MCF 10A (cell line): ENCODE data around the gene HOXC11. TPM values are rescaled to one million over a fixed set of nuclear protein-coding genes. Genes with fewer than 3 reads are reported as not detected.
A peak's percentile ranks its signal among the peaks of the same experiment; 100 is the strongest.

ENCODE experiments used
- BruUV-seq: library from RNA; stranded (reverse); fragments of 400-500 nt; replicated peaks from 2 replicates; lab custom pipeline; 2021; lab: Mats Ljungman, UMichigan
- CTCF ChIA-PET: fragments of 300-600 bp; sonication (Branson Sonifier 250); formaldehyde crosslinking; extraction: SDS; loops from one replicate; lab custom pipeline; 2021; ENCODE audit warnings: antibody characterized with exemption, inconsistent platforms; lab: Yijun Ruan, JAX
- POLR2A ChIA-PET: fragments of 300-600, 350-650 bp; sonication (Branson Sonifier 250); formaldehyde crosslinking; extraction: SDS; loops from one replicate; lab custom pipeline; 2020; ENCODE audit warnings: antibody characterized with exemption, inconsistent platforms; lab: Yijun Ruan, JAX
- DNase-seq: peaks from one replicate; pipeline ENCODE4 v3.0.0-alpha.2; 2018; ENCODE audit not compliant: unreplicated experiment
- H3K27ac Mint-ChIP-seq: one replicate; pipeline ENCODE4 v1.8.0; 2022; ENCODE audit warnings: mild to moderate bottlenecking, low read depth, mixed read lengths; ENCODE audit not compliant: unreplicated experiment
- H3K27me3 Mint-ChIP-seq: one replicate; pipeline ENCODE4 v1.8.0; 2022; ENCODE audit warnings: mixed read lengths; ENCODE audit not compliant: insufficient read depth, unreplicated experiment
- H3K36me3 Mint-ChIP-seq: one replicate; pipeline ENCODE4 v1.8.0; 2022; ENCODE audit warnings: mild to moderate bottlenecking, moderate library complexity, mixed read lengths; ENCODE audit not compliant: insufficient read depth, unreplicated experiment
- H3K4me1 Mint-ChIP-seq: one replicate; pipeline ENCODE4 v1.8.0; 2022; ENCODE audit warnings: mixed read lengths; ENCODE audit not compliant: insufficient read depth, unreplicated experiment
- H3K4me3 Mint-ChIP-seq: one replicate; pipeline ENCODE4 v1.8.0; 2022; ENCODE audit warnings: mild to moderate bottlenecking, moderate library complexity, mixed read lengths; ENCODE audit not compliant: unreplicated experiment
- H3K9me3 Mint-ChIP-seq: one replicate; pipeline ENCODE4 v1.8.0; 2022; ENCODE audit warnings: mixed read lengths; ENCODE audit not compliant: unreplicated experiment
- intact Hi-C: fragments of 100-400 bp; cut with micrococcal nuclease; formaldehyde crosslinking; loops from 2 replicates; pipeline ENCODE4 v1.14.1; 2022
- total RNA-seq: library from RNA; stranded (reverse); gene quantifications from 2 replicates; pipeline ENCODE4 v1.2.3, GENCODE V29; 2022
- TF ChIP-seq, protein P1 (sequence below): fragments of 200-600 bp; IDR thresholded peaks from one replicate; pipeline ENCODE4 v1.8.0; 2022; ENCODE audit warnings: antibody characterized with exemption, mild to moderate bottlenecking; ENCODE audit not compliant: unreplicated experiment

Gene HOXC11
- total RNA-seq, 1 experiment from 2014 or later = 1.2 TPM

DNA sequence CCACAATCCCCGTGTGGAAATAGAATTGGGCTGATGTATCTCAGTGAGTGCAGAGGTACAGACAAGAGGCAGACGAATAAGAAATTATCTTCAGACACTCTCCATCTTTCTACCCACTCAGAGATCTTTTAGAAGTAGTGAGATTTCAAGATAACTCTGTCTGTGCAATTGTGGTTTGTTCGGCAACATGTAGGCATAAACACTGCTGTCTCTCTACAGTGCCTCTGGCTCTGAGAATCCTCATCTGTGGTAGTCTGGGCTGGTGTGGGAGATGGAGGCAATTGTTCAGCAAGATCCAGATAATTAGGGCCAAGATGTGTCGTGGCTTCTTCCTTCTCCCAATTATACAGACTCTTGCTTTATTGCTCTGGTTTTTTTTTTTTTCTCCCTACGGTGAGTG is 31.2 kb upstream of the HOXC11 start:
- TF ChIP-seq, protein P1, sequence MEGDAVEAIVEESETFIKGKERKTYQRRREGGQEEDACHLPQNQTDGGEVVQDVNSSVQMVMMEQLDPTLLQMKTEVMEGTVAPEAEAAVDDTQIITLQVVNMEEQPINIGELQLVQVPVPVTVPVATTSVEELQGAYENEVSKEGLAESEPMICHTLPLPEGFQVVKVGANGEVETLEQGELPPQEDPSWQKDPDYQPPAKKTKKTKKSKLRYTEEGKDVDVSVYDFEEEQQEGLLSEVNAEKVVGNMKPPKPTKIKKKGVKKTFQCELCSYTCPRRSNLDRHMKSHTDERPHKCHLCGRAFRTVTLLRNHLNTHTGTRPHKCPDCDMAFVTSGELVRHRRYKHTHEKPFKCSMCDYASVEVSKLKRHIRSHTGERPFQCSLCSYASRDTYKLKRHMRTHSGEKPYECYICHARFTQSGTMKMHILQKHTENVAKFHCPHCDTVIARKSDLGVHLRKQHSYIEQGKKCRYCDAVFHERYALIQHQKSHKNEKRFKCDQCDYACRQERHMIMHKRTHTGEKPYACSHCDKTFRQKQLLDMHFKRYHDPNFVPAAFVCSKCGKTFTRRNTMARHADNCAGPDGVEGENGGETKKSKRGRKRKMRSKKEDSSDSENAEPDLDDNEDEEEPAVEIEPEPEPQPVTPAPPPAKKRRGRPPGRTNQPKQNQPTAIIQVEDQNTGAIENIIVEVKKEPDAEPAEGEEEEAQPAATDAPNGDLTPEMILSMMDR = no peak
- DNase-seq = no peak
- Mint-ChIP-seq H3K4me1 (peaks cover 40% of the 10 kb centered on the region), H3K9me3 (no peaks in the 10 kb centered on the region), H3K27me3 (no peaks in the 10 kb centered on the region), H3K27ac (peak overlapping the region; percentile 41), H3K4me3 (peak overlapping the region; percentile 62), H3K36me3 (peaks cover 15% of the 10 kb centered on the region)
- ChIA-PET POLR2A (interaction anchor here (0.8 to 4.8 kb wide), 4 partner anchors 12 to 195 kb away, joined by 3 to 59 read pairs (median 4); partner anchors contain the start of genes HOTAIR, HOXC11 and HOXC12), CTCF (interaction anchor here (0.6 to 4.1 kb wide), 7 partner anchors 43 to 273 kb away, joined by 3 to 21 read pairs (median 3); partner anchors contain the start of gene HOXC10)
- intact Hi-C loops = no loop called here
- no TSS peak for BruUV-seq

DNA sequence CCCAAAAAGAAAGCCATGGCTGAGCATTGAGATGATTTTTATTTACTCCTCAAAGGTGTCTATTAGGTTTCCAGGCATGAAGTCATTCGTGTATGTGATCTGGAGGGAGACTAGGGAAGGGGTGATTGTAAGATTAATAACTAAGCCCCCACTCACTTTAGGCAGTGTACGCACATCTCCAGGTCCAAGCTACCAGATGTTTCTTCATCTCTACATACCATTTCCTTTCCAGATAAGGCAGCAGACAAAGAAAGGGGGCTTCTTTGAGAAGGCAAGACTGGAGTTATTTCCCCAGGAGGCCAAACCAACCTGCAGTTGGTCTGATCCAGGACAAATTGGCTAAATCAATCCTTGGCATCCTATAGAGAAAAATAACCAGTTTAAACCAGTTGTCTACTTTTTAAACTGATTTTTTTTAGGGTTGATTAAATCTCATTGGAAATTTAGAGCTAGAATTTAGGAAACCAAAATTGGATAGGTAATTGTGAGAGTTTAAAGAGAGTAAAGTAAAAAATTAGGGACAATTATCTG is 30.4 kb upstream of the HOXC11 start:
- TF ChIP-seq, protein P1 = no peak
- peaks cover 40% of the 10 kb centered on the region for H3K4me1 Mint-ChIP-seq
- H3K36me3 Mint-ChIP-seq = peaks cover 15% of the 10 kb centered on the region
- intact Hi-C loops = no loop called here
- no peak overlapping the region for H3K4me3 Mint-ChIP-seq
- H3K27ac Mint-ChIP-seq = no peak overlapping the region
- no TSS peak for BruUV-seq
- no peaks in the 10 kb centered on the region for H3K9me3 Mint-ChIP-seq
- no peak for DNase-seq
- ChIA-PET CTCF (interaction anchor here (0.6 to 0.9 kb wide), 3 partner anchors 118 to 272 kb away, joined by 3 read pairs; no protein-coding TSS in a partner anchor), POLR2A (no interaction called here)
- no peaks in the 10 kb centered on the region for H3K27me3 Mint-ChIP-seq

DNA sequence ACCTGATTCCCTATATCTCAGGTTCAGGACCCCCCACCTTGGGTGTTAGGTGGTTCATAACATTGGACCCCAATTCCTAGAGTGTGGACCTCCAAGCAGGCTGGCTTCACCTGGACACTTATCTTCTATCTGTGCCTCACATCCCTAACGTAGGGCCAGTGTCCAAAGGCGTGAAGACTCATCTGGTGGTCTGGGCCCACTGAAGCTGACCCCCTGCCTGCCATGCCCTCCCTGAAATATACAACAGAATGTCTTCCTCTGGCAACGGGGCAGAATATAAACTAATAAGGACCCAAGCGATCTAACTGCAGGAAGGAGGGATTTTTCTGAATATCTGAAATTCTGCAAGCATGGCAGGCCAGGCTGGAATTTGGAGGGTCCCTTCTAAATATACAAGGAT is 28.7 kb upstream of the HOXC11 start:
- no TSS peak for BruUV-seq
- peaks cover 36% of the 10 kb centered on the region for H3K4me1 Mint-ChIP-seq
- H3K36me3 Mint-ChIP-seq = peaks cover 19% of the 10 kb centered on the region
- no peaks in the 10 kb centered on the region for H3K9me3 Mint-ChIP-seq
- no peak for DNase-seq
- no peak overlapping the region for H3K4me3 Mint-ChIP-seq
- intact Hi-C loops = no loop called here
- H3K27me3 Mint-ChIP-seq = no peaks in the 10 kb centered on the region
- ChIA-PET CTCF (interaction anchor here (0.6 to 1.2 kb wide), 3 partner anchors 16 to 189 kb away, joined by 3 read pairs; partner anchors contain the start of gene HOXC9), POLR2A (interaction anchor here (0.7 kb wide), 1 partner anchor 138 kb away, joined by 3 read pairs; no protein-coding TSS in a partner anchor)
- H3K27ac Mint-ChIP-seq = no peak overlapping the region
- TF ChIP-seq, protein P1 = no peak

DNA sequence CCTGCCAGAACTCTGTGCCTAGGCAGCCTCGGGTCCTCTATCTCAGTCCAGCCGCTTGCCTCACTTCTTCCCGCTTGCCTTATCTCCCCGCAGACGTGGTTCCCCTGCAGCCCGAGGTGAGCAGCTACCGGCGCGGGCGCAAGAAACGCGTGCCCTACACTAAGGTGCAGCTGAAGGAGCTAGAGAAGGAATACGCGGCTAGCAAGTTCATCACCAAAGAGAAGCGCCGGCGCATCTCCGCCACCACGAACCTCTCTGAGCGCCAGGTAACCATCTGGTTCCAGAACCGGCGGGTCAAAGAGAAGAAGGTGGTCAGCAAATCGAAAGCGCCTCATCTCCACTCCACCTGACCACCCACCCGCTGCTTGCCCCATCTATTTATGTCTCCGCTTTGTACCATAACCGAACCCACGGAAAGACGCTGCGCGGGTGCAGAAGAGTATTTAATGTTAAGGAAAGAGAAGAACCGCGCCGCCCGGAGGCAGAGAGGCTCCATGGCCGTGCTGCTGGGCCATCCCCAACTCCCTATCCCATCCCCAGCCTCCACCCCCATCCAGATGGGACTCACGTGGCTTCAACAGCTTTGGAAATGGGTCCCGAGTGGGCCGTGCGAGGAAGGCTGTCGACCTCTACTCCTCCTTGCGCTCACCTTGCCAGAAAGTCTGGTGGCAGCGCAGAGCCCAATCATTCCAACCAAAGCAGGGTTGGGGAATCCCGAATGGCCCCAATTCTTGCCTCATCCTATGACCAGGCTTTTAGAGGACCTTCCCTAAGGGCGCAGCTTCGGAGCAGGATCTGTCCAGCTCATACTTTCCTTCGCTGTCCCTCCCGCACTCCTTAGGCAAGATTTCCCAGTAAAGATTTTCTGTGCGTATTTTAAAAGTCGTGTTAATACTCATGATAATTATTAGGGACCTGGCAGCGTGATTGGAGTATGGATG is 27.7 kb upstream of the HOXC11 start:
- ChIA-PET POLR2A (interaction anchor here (0.7 kb wide), 1 partner anchor 139 kb away, joined by 3 read pairs; no protein-coding TSS in a partner anchor), CTCF (interaction anchor here (0.6 to 1.2 kb wide), 3 partner anchors 184 to 243 kb away, joined by 3 read pairs; no protein-coding TSS in a partner anchor)
- peaks cover 19% of the 10 kb centered on the region for H3K36me3 Mint-ChIP-seq
- intact Hi-C loops = no loop called here
- peaks cover 33% of the 10 kb centered on the region for H3K4me1 Mint-ChIP-seq
- DNase-seq = no peak
- H3K27me3 Mint-ChIP-seq = no peaks in the 10 kb centered on the region
- H3K27ac Mint-ChIP-seq = no peak overlapping the region
- BruUV-seq = no TSS peak
- H3K9me3 Mint-ChIP-seq = no peaks in the 10 kb centered on the region
- TF ChIP-seq, protein P1 = no peak
- H3K4me3 Mint-ChIP-seq = no peak overlapping the region
